ENCODE data around the gene CZIB. TPM values are rescaled to one million over a fixed set of nuclear protein-coding genes. Genes with fewer than 3 reads are reported as not detected.

CZIB gene
- total and polyA plus RNA-seq, 2 of the 13 experiments (the other 11 are each of a cell fraction or from before 2014, with no cell fraction given), result 49.2 to 67.0 TPM

DNA sequence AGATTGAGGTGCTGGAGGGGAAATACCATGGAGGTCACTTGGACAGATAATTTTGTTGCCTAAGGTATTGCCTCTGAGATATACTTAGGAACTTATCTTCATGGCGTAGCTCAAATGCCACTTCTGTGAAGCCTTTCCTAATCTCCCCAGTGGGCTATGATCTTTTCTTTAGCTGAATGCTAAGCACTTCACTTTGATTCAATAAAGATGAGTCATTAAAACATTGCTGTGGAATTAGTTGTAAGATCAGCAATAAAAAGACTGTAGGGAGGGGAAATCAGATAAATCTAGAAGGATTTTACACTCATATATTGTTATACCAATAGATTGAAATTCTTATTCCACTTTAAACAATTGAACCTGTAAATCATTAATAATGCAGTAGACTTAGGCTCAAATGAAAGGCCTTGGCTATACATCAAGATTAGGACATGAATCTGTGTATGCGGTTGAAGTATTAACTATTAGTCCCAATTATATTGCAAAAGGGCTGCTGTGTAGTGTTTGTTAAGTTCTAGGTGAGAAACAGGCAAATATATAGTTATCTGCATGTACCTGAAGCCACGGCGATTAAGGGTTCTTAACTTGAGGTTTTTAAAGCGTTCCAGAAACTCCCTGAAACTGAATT lies 37.1 kb upstream of the CZIB start:
- no peak for TF ChIP-seq HIC2 (CRISPR knock-in tag; IDR thresholded peaks at IDR 0.05; ENCODE audit: low read depth)
- BruUV-seq (replicated peaks), result no TSS peak
- H3K79me2 ChIP-seq (ENCODE audit: insufficient read depth, low read length), result no peaks in the 10 kb centered on the region
- no peak overlapping the region for H3K9ac ChIP-seq (ENCODE audit: insufficient read depth, low read depth, low read length)
- DNase-seq (ENCODE audit: low spot score) (no peak), FAIRE-seq (no peak), ATAC-seq (no peak)
- H3K27me3 ChIP-seq (ENCODE audit: control insufficient read depth in 1 of 2, insufficient read depth in 2 of 2, low read length in 2 of 2), result no peaks in the 10 kb centered on the region
- peaks cover 18 to 68% of the 10 kb centered on the region in 2 experiments for H3K36me3 ChIP-seq (replicated peaks in 1 of 2; ENCODE audit: control insufficient read depth in 1 of 2, insufficient read depth in 2 of 2, low read length in 2 of 2)
- no peaks in the 10 kb centered on the region for H3K4me1 ChIP-seq (ENCODE audit: insufficient read depth, low read length)
- no peaks in the 10 kb centered on the region for H4K20me1 ChIP-seq (ENCODE audit: insufficient read depth, low read length)
- 98% methylated on average over 5 of the region's 5 CpGs for WGBS (ENCODE audit: low lambda C conversion rate)
- H3K9me3 ChIP-seq (ENCODE audit: low read length), result no peaks in the 10 kb centered on the region
- no peak overlapping the region for H3K4me2 ChIP-seq (ENCODE audit: low read depth, low read length)
- in situ Hi-C loops (cut with HindIII; ENCODE audit: extremely low pct_ligation_motif_present, low pct_unique_long_range_greater_than_20kb) (no loop called here), intact Hi-C loops (cut with micrococcal nuclease; ENCODE audit: unreplicated experiment) (no loop called here)
- H3K27ac ChIP-seq (ENCODE audit: extremely low read length, insufficient read depth, low read length), result no peak overlapping the region
- CTCF ChIA-PET (ENCODE audit: low intra/inter-chr PET ratio, low total read pairs), result no interaction called here
- no peak overlapping the region for H3K4me3 ChIP-seq (replicated peaks in 1 of 3; ENCODE audit: insufficient read depth in 1 of 3, low read depth in 2 of 3, low read length in 3 of 3)
- H2AFZ ChIP-seq (ENCODE audit: low read length), result no peak overlapping the region
- POLR2A ChIA-PET, result no interaction called here

DNA sequence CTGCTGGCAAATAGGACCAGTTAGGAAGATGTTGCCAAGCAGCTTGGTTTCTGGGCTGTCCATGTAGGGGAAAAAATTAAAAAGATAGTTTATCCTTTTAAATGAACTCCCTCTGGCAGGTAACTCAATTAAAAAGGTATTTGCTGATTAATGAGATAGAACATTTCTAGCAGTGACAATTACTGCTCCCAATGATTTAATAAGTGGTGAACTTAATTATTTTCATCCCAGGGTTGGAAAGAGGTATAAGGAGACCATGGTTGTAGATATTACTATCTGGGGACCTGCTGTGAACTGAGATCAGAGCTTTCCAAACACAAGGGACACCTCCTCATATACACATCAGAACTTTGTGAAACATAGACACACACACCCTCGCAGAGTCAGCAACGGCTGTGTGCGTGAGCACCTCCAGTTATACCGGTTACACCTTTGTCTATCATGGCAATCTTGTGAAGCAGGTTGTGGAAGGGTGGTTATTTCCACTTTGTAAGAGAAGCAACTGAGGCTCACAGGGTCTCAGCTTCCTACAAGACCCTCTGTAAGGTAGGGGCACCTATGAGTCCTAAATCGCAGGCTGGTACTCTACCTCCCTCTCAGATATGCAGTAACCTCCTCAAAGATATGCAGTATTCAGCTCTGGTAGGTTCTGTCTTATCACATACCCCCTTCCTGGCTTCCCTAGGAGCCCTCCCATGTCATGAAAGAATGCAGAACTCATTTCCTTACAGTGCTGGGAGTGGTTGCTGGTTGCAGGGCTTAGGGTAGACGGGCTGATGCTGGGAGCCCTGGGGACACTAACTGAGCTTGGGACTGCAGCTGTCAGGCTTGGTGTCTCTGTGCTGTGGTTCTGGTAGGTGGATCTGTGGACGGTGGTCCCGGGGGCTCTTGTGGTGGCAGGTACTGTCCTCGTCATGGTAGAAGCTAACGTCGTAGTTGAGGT lies 36.3 kb upstream of the CZIB start:
- no peaks in the 10 kb centered on the region for H3K4me1 ChIP-seq (ENCODE audit: insufficient read depth, low read length)
- FAIRE-seq (no peak), DNase-seq (ENCODE audit: low spot score) (no peak), ATAC-seq (no peak)
- ChIA-PET POLR2A (no interaction called here), CTCF (ENCODE audit: low intra/inter-chr PET ratio, low total read pairs) (no interaction called here)
- H3K79me2 ChIP-seq (ENCODE audit: insufficient read depth, low read length), result no peaks in the 10 kb centered on the region
- H3K36me3 ChIP-seq (replicated peaks in 1 of 2; ENCODE audit: control insufficient read depth in 1 of 2, insufficient read depth in 2 of 2, low read length in 2 of 2), result peaks cover 14 to 65% of the 10 kb centered on the region in 2 experiments
- no peak overlapping the region for H3K4me3 ChIP-seq (replicated peaks in 1 of 3; ENCODE audit: insufficient read depth in 1 of 3, low read depth in 2 of 3, low read length in 3 of 3)
- H4K20me1 ChIP-seq (ENCODE audit: insufficient read depth, low read length), result no peaks in the 10 kb centered on the region
- no peaks in the 10 kb centered on the region for H3K27me3 ChIP-seq (ENCODE audit: control insufficient read depth in 1 of 2, insufficient read depth in 2 of 2, low read length in 2 of 2)
- in situ Hi-C loops (cut with HindIII; ENCODE audit: extremely low pct_ligation_motif_present, low pct_unique_long_range_greater_than_20kb) (no loop called here), intact Hi-C loops (cut with micrococcal nuclease; ENCODE audit: unreplicated experiment) (no loop called here)
- WGBS (ENCODE audit: low lambda C conversion rate), result 98% methylated on average over 10 of the region's 11 CpGs
- H3K9me3 ChIP-seq (ENCODE audit: low read length), result no peaks in the 10 kb centered on the region
- no peak overlapping the region for H3K9ac ChIP-seq (ENCODE audit: insufficient read depth, low read depth, low read length)
- H2AFZ ChIP-seq (ENCODE audit: low read length), result no peak overlapping the region
- BruUV-seq (replicated peaks), result no TSS peak
- no peak overlapping the region for H3K4me2 ChIP-seq (ENCODE audit: low read depth, low read length)
- no peak overlapping the region for H3K27ac ChIP-seq (ENCODE audit: extremely low read length, insufficient read depth, low read length)
- TF ChIP-seq, protein P1, sequence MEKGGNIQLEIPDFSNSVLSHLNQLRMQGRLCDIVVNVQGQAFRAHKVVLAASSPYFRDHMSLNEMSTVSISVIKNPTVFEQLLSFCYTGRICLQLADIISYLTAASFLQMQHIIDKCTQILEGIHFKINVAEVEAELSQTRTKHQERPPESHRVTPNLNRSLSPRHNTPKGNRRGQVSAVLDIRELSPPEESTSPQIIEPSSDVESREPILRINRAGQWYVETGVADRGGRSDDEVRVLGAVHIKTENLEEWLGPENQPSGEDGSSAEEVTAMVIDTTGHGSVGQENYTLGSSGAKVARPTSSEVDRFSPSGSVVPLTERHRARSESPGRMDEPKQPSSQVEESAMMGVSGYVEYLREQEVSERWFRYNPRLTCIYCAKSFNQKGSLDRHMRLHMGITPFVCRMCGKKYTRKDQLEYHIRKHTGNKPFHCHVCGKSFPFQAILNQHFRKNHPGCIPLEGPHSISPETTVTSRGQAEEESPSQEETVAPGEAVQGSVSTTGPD (CRISPR knock-in tag; IDR thresholded peaks at IDR 0.05), result no peak
- no peak for TF ChIP-seq TFAP4 (IDR thresholded peaks at IDR 0.05; ENCODE audit: borderline replicate concordance, low read depth)
- TF ChIP-seq KDM3A (CRISPR knock-in tag; IDR thresholded peaks at IDR 0.05; ENCODE audit: low read depth), result no peak
- no peak for TF ChIP-seq TSC22D2 (CRISPR knock-in tag; IDR thresholded peaks at IDR 0.05; ENCODE audit: borderline replicate concordance)
- no peak for TF ChIP-seq HNRNPK (IDR thresholded peaks at IDR 0.05; ENCODE audit: low read depth, low read length, poor library complexity, severe bottlenecking)
- TF ChIP-seq ZC3H13 (CRISPR knock-in tag; IDR thresholded peaks at IDR 0.05), result no peak
- no peak for TF ChIP-seq HMG20B (CRISPR knock-in tag; conservative IDR thresholded peaks at IDR 0.05)
- no peak for TF ChIP-seq YY1 (IDR thresholded peaks at IDR 0.05; ENCODE audit: insufficient read depth, insufficient replicate concordance, low read depth, low read length)
- no peak for TF ChIP-seq RAD51 (IDR thresholded peaks at IDR 0.05; ENCODE audit: borderline replicate concordance)
- TF ChIP-seq PHF5A (CRISPR knock-in tag; IDR thresholded peaks at IDR 0.05; ENCODE audit: low read depth, unreplicated experiment), result no peak
- no peak for TF ChIP-seq DNMT1 (CRISPR knock-in tag; IDR thresholded peaks at IDR 0.05)

All from HepG2 (cell line).